ENCODE data around the gene DPF3.
"Not testable (repeated sequence)": the region's sequence is repeated elsewhere in the genome, so short reads cannot be mapped to it uniquely, and the experiment has no call there.

Gene DPF3

GRCh38 chr14:72878746-72879145 lies 15.2 kb downstream of the DPF3 start:
- DNase-seq = no peak

DNA sequence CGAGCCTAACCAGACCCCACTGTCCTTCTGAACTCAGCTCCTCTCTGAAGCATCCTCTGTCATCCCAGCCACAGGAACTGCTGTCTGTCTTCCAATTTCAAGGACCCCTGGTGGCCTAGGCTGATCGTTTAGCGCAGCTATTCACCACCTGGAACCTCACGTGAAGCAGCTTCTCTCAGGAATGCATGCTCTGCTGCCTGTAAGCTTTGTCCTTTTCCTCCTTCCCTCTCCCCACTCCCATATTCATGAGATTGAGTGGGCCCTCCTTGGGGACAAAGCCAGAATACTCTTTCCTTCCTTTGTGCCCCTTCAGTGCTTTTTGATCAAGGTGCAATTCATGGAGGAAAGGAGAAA lies 17.2 kb downstream of the DPF3 start:
- no peak for DNase-seq

- DNase-seq = no peak
Observed at GRCh38 chr14:72876005-72876709, 17.7 kb downstream of the DPF3 start.

DNA sequence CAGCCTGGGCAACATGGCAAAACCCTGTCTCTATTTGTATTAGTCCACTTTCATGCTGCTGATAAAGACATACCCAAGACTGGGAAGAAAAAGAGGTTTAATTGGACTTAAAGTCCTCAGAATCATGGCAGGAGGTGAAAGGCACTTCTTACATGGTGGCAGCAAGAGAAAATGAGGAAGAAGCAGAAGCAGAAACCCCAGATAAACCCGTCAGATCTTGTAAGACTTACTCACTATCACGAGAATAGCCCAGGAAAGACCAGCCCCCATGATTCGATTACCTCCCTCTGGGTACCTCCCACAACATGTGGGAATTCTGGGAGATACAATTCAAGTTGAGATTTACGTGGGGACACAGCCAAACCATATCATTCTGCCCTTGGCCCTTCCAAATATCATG lies 23.0 kb downstream of the DPF3 start:
- not testable (repeated sequence) for DNase-seq

- DNase-seq = no peak
Observed at GRCh38 chr14:72869407-72870329, 24.2 kb downstream of the DPF3 start.

- DNase-seq = no peak
Observed at GRCh38 chr14:72868500-72868899, 25.4 kb downstream of the DPF3 start.

GRCh38 chr14:72864712-72865365 lies 29.1 kb downstream of the DPF3 start:
- DNase-seq = no peak

- no peak for DNase-seq
Observed at GRCh38 chr14:72863216-72864006, 30.5 kb downstream of the DPF3 start.

DNA sequence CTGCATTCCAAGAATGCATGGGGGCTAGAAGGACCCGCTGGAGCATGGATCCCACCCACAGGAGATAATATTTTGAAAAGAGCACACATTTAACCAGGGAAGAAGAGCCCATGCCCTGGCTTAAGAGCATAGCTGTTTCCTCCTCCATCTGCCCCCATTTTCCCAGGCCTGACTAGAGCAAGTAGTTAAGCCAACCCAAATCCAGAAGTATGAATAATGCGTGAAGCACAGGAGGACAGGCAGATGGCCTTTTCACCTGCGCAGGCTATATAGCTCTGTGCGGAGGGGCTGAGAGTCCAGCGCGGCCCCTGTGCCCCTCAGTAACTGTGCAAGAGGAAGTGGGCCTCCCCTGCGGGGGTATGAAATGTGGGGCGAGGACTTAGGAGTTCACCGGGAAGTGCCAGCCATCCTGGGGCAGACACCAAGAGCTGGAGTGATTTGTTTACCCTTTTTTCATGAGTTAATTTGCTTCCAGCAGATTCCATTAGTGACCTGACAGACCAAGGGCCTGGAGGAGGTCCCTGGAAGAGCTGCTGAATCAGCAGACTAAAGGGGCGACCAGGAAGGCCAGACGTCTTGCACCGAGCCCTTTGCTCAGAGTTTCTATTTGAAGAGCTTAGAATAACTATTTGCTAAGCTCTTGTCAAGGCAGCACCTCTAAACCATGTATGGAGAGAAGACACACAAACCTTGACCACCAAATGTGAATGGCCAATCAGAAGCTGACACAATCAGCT lies 37.2 kb downstream of the DPF3 start:
- DNase-seq = no peak

- DNase-seq = no peak
Observed at GRCh38 chr14:72855913-72856312, 38.0 kb downstream of the DPF3 start.

DNA sequence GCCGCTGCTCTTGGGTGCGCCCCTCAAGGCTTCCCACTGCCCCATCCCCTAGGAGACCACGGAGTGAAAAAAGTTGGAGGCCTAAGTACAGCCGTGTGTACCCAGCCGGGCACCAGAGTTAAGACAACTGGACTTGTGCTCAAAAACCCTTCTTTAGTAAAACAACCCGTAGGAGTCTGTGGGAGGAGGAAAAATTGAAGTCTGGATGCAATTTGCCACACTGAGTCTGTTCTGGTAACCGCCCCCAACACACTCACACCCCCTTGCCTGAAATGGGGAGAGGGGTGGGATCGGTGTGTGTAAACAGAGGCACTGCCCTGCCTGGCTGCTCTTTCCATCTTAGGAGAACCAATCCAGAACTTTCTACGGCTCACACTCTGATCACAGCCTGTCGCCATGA lies 41.7 kb downstream of the DPF3 start:
- no peak for DNase-seq

DNA sequence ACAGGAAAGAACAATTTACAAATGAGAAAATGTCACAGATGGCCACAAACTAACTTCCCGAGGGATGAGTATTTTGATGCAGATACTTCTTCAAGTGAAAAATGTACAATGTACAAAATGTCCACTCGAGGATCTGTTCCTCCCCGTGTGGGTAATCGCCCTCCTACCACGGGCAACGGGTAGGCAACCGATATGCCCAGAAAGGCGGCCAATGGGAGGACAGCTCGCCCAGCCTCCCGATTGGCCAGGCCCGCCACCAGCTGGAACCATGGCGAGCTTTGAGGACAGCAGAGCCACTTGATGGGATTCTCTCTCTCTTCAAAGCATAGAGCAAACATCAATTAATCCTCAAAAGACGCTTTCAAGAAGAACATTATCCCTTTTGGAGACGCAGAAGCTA lies 42.3 kb downstream of the DPF3 start:
- no peak for DNase-seq

- DNase-seq = no peak
Observed at GRCh38 chr14:72850360-72850759, 43.5 kb downstream of the DPF3 start.

GRCh38 chr14:72849222-72849621 lies 44.7 kb downstream of the DPF3 start:
- DNase-seq = no peak

DNA sequence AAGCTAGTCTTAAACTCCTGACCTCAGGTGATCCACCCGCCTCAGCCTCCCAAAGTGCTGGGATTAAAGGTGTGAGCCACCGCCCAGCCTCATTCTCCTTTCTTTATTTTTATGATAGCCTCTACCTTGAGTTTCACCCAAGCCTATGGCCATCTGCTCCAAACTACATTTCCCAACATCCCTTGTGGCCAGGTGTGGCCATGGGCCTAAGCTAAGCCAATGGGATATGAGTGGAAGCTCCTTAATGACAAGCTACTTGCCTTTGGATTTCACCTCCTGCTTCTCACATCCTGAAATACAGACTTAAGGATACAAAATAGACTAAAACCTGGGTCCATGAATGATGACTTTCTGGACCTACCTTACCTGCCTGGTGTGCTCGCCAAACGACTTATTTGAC lies 46.2 kb downstream of the DPF3 start:
- no peak for DNase-seq

GRCh38 chr14:72845683-72846082 lies 48.2 kb downstream of the DPF3 start:
- no peak for DNase-seq

DNA sequence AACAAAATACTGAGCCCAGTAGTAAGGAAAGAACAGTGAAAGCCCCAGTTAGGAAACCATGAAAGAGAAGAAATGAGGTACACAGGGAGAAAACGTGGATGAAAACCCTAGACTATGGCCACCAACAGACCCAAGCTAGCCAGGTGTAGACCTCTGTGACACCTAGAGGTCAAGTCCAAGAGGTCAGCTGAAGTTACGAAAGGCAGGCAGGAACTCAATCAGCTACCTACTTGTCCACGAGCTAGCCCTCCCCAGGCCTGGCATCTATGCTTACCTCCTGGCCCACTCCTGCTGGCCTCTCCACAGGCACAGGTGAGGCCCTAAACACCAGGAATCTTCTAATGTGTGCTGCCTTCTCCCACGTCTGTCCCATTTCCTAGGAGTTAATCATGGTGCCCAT lies 48.7 kb downstream of the DPF3 start:
- DNase-seq = no peak

GRCh38 chr14:72844524-72844923 lies 49.4 kb downstream of the DPF3 start:
- DNase-seq = no peak

DNA sequence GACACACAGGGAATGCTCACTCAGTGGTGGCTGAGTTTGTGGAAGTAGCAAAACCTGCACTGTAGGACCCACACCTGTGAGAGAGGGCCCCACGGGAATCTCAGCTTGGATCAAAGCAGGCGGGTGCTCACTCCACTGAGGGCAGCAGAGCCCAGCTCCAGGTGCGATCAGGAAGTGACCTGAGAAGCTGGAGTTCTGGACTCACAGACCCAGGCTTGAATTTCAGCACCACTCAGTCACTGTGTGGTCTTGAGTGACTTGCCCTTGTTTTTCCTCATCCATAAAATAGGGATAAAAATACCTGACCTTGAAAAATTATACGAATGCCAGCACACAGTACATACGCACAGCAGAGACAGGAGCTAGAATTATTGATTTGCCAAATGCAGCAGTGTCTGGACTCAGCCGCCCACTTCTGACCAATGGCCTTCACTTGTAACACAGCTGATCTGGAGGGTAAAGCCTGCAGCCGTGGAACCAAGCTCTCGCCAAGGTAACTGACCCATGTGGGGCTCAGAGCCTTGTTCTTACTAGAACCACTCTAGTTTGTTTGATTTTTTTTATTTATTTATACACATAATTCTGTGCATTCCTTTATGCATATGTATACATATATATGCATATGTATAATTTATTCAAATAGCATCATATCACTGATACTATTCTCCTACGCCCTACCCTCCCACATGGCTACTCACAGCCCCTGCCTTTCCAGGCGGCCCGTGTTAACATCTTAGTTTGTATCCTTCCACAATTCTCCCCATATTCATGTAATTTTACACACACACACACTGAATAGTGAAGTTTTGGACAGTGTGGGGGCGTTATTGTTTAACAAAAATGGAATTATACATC lies 53.9 kb downstream of the DPF3 start:
- DNase-seq = no peak

GRCh38 chr14:72839351-72839750 lies 54.5 kb downstream of the DPF3 start:
- DNase-seq = no peak

DNA sequence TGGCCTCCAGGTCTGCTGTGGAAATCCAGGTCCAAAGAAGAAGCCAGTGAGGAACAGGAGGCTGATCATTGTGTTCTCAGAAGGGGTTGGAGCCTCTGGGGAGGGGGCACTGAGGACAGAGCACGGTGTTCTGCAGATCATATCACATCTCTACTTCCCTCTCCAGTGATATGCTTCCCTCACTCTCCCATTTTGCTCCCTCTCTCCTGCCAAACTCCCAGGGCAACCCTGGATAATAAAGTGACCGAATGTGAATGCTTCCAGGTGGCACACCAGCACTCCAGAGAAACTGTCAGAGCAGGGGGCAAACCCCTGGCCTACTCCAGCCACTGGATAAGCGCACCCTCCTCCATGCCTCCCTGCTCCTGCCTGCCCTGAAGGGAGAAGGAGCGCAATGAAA lies 57.8 kb downstream of the DPF3 start:
- no peak for DNase-seq
